ENCODE results near the gene NUDT17. TPM values are rescaled to one million over a fixed set of nuclear protein-coding genes. Genes with fewer than 3 reads are reported as not detected.

Gene NUDT17
- total and polyA plus RNA-seq, 2 donors (not counting 1 experiment from before 2014, with no cell fraction given), result 7.7 TPM

DNA sequence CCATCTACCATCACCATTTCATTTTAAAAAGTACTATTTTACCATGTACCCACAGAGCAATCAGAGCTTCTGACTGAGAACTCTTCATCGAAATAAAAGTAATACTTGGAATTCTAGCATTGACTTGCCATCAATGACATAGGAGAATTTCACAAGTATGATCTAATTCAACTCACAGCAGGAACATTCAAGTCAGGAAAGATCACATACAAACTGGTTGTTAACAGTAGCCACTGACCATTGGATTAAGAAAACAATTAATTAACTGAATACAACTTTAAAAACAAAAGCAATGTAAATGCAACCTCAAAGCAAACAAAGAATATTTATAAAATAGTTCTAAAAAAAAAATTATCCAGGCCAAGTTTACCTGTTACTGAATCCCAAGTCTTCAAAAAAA lies 40.4 kb upstream of the NUDT17 start:
- H3K4me3 Mint-ChIP-seq, result no peak overlapping the region
- H3K27ac Mint-ChIP-seq, result no peak overlapping the region
- H2AFZ ChIP-seq (ENCODE audit: insufficient read depth, low read depth, low read length, poor library complexity, severe bottlenecking), result no peak overlapping the region
- no peaks in the 10 kb centered on the region for H3K9me3 Mint-ChIP-seq (ENCODE audit: insufficient read depth)
- ChIA-PET POLR2A (no interaction called here), CTCF (interaction anchor here (1.6 kb wide), 1 partner anchor 10 kb away, joined by 4 read pairs; no protein-coding TSS in a partner anchor)
- whole genome bisulfite sequencing (ENCODE audit: insufficient coverage), result 83% methylated on average over 1 of the region's 1 CpG
- no peaks in the 10 kb centered on the region for H3K4me1 ChIP-seq (ENCODE audit: control insufficient read depth in 2 of 2, insufficient read depth in 2 of 2, low read length in 2 of 2)
- TF ChIP-seq, protein P1, sequence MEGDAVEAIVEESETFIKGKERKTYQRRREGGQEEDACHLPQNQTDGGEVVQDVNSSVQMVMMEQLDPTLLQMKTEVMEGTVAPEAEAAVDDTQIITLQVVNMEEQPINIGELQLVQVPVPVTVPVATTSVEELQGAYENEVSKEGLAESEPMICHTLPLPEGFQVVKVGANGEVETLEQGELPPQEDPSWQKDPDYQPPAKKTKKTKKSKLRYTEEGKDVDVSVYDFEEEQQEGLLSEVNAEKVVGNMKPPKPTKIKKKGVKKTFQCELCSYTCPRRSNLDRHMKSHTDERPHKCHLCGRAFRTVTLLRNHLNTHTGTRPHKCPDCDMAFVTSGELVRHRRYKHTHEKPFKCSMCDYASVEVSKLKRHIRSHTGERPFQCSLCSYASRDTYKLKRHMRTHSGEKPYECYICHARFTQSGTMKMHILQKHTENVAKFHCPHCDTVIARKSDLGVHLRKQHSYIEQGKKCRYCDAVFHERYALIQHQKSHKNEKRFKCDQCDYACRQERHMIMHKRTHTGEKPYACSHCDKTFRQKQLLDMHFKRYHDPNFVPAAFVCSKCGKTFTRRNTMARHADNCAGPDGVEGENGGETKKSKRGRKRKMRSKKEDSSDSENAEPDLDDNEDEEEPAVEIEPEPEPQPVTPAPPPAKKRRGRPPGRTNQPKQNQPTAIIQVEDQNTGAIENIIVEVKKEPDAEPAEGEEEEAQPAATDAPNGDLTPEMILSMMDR (IDR thresholded peaks at IDR 0.05), result no peak
- no peak for TF ChIP-seq EZH2 (IDR thresholded peaks at IDR 0.05; ENCODE audit: borderline replicate concordance, insufficient read depth, low read depth, low read length, poor library complexity, severe bottlenecking)
- peaks cover 40% of the 10 kb centered on the region for H3K4me1 Mint-ChIP-seq
- no peaks in the 10 kb centered on the region for H3K27me3 ChIP-seq (replicated peaks in 1 of 4; ENCODE audit: control extremely low read depth in 1 of 4, control insufficient read depth in 3 of 4, insufficient read depth in 4 of 4, low read length in 3 of 4)
- peaks cover 19% of the 10 kb centered on the region for H4K20me1 ChIP-seq (ENCODE audit: control insufficient read depth, insufficient read depth, low read length, poor library complexity, severe bottlenecking)
- ATAC-seq (ENCODE audit: low read depth), result no peak
- H3K36me3 ChIP-seq (replicated peaks in 1 of 2; ENCODE audit: control extremely low read depth in 1 of 2, control insufficient read depth in 1 of 2, extremely low read depth in 1 of 2, insufficient read depth in 2 of 2, low read length in 1 of 2), result peaks cover 0 to 3% of the 10 kb centered on the region in 2 experiments
- no peak overlapping the region for H3K4me2 ChIP-seq (replicated peaks; ENCODE audit: low read depth, low read length, poor library complexity, severe bottlenecking)
- no peaks in the 10 kb centered on the region for H3K27me3 Mint-ChIP-seq
- no peak overlapping the region for H3K9ac ChIP-seq (ENCODE audit: low read length)
- DNase-seq, result no peak
- peaks cover 64% of the 10 kb centered on the region for H3K79me2 ChIP-seq (ENCODE audit: control insufficient read depth, insufficient read depth, low read length)
- no peak overlapping the region for H3K4me3 ChIP-seq (ENCODE audit: control extremely low read depth in 1 of 5, extremely low read depth in 1 of 5, insufficient read depth in 1 of 5, low read depth in 2 of 5, low read length in 4 of 5)
- intact Hi-C loops (cut with micrococcal nuclease), result no loop called here
- H3K27ac ChIP-seq (ENCODE audit: low read length in 2 of 2), result no peak overlapping the region
- H3K9me3 ChIP-seq (ENCODE audit: control extremely low read depth in 1 of 3, control insufficient read depth in 2 of 3, insufficient read depth in 1 of 3, low read length in 2 of 3), result no peaks in the 10 kb centered on the region

DNA sequence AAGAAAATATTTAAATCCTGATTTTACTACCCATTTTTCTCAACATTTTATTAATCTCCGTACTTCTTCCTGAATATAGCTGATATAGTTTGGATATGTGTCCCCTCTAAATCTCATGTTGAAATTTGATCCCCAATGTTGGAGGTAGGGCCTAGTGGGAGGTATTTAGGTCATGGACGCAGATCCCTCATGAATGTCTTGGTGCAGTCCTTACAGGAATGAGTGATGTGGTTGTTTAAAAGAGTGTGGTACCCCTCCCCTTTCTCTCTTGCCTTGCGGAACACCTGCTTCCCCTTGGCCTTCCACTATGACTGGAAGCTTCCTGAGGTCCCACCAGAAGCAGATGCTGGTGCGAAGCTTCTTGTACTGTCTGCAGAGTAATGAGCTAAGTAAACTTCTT lies 39.0 kb upstream of the NUDT17 start:
- Mint-ChIP-seq H3K9me3 (ENCODE audit: insufficient read depth) (no peaks in the 10 kb centered on the region), H3K27me3 (no peaks in the 10 kb centered on the region), H3K4me3 (no peak overlapping the region), H3K27ac (no peak overlapping the region), H3K4me1 (peaks cover 36% of the 10 kb centered on the region)
- Histone ChIP-seq H4K20me1 (ENCODE audit: control insufficient read depth, insufficient read depth, low read length, poor library complexity, severe bottlenecking) (peaks cover 19% of the 10 kb centered on the region), H3K36me3 (replicated peaks in 1 of 2; ENCODE audit: control extremely low read depth in 1 of 2, control insufficient read depth in 1 of 2, extremely low read depth in 1 of 2, insufficient read depth in 2 of 2, low read length in 1 of 2) (peaks cover 0 to 3% of the 10 kb centered on the region in 2 experiments), H3K4me2 (replicated peaks; ENCODE audit: low read depth, low read length, poor library complexity, severe bottlenecking) (no peak overlapping the region), H3K9ac (ENCODE audit: low read length) (no peak overlapping the region), H3K27ac (ENCODE audit: low read length in 2 of 2) (no peak overlapping the region), H2AFZ (ENCODE audit: insufficient read depth, low read depth, low read length, poor library complexity, severe bottlenecking) (no peak overlapping the region), H3K4me3 (ENCODE audit: control extremely low read depth in 1 of 5, extremely low read depth in 1 of 5, insufficient read depth in 1 of 5, low read depth in 2 of 5, low read length in 4 of 5) (no peak overlapping the region), H3K79me2 (ENCODE audit: control insufficient read depth, insufficient read depth, low read length) (peaks cover 50% of the 10 kb centered on the region), H3K4me1 (ENCODE audit: control insufficient read depth in 2 of 2, insufficient read depth in 2 of 2, low read length in 2 of 2) (no peaks in the 10 kb centered on the region), H3K9me3 (ENCODE audit: control extremely low read depth in 1 of 3, control insufficient read depth in 2 of 3, insufficient read depth in 1 of 3, low read length in 2 of 3) (no peaks in the 10 kb centered on the region), H3K27me3 (replicated peaks in 1 of 4; ENCODE audit: control extremely low read depth in 1 of 4, control insufficient read depth in 3 of 4, insufficient read depth in 4 of 4, low read length in 3 of 4) (no peaks in the 10 kb centered on the region)
- ATAC-seq (ENCODE audit: low read depth) (no peak), DNase-seq (no peak)
- TF ChIP-seq, protein P1 (IDR thresholded peaks at IDR 0.05), result no peak
- TF ChIP-seq EZH2 (IDR thresholded peaks at IDR 0.05; ENCODE audit: borderline replicate concordance, insufficient read depth, low read depth, low read length, poor library complexity, severe bottlenecking), result no peak
- ChIA-PET CTCF (no interaction called here), POLR2A (no interaction called here)
- WGBS (ENCODE audit: insufficient coverage), result 100% methylated on average over 1 of the region's 4 CpGs
- intact Hi-C loops (cut with micrococcal nuclease), result no loop called here
